HepG2 (cell line): Measurements from ENCODE around the gene SMPD1. TPM values are rescaled to one million over a fixed set of nuclear protein-coding genes. Genes with fewer than 3 reads are reported as not detected.

ENCODE experiments used
- ATAC-seq: fragments of 200-7000 bp; cut with Tn5 transposase; 3 replicates; pipeline ENCODE4 v1.9.1; 2020; ENCODE audit warnings: mild to moderate bottlenecking, moderate library complexity
- BruUV-seq: library from RNA; stranded (reverse); fragments of 400-500 nt; replicated peaks from 2 replicates; lab custom pipeline; 2021; lab: Mats Ljungman, UMichigan
- CTCF ChIA-PET: fragments of 300-600 bp; formaldehyde crosslinking; extraction: SDS; loops from one replicate; lab custom pipeline; 2021; ENCODE audit warnings: low total read pairs, inconsistent platforms, low intra/inter-chr PET ratio; lab: Yijun Ruan, JAX
- POLR2A ChIA-PET: fragments of 350-600 bp; sonication (Branson Sonifier 250); formaldehyde crosslinking; loops from one replicate; lab custom pipeline; 2020; ENCODE audit warnings: antibody characterized with exemption, inconsistent platforms; lab: Yijun Ruan, JAX
- DNase-seq: peaks from one replicate; pipeline ENCODE4 v3.0.0-alpha.2; 2015; ENCODE audit warnings: low spot score
- FAIRE-seq: peaks from 3 replicates; lab custom pipeline; 2011; peaks lifted over from hg19 to GRCh38; lab: Jason Lieb, UNC
- H2AFZ ChIP-seq: one replicate; pipeline ENCODE4 v1.6.1; 2011; ENCODE audit warnings: low read length, inconsistent platforms
- H3K27ac ChIP-seq: fragments of 300-600 bp; 3 replicates; pipeline ENCODE4 v1.8.0; 2011; ENCODE audit warnings: mixed run types, mild to moderate bottlenecking, mixed read lengths, low read length, inconsistent platforms; ENCODE audit not compliant: insufficient read depth; ENCODE audit errors: extremely low read length
- H3K27me3 ChIP-seq, 2 experiments: fragments of 200-600 bp in 1 of 2; 2 replicates in 1 of 2; 3 replicates in 1 of 2; pipeline versions ENCODE4 v1.6.0 to v1.8.0; 2011; ENCODE audit warnings: low read length in 2 of 2, mild to moderate bottlenecking in 2 of 2, moderate library complexity in 2 of 2, inconsistent platforms in 1 of 2; ENCODE audit not compliant: insufficient read depth in 2 of 2, control insufficient read depth in 1 of 2
- H3K36me3 ChIP-seq, 2 experiments: fragments of 200-600 bp in 1 of 2; replicated peaks in 1 of 2; 2 replicates in 1 of 2; 3 replicates in 1 of 2; pipeline versions ENCODE4 v1.5.1 to v1.8.0; 2011; ENCODE audit warnings: low read length in 2 of 2, inconsistent platforms in 1 of 2; ENCODE audit not compliant: insufficient read depth in 2 of 2, control insufficient read depth in 1 of 2
- H3K4me1 ChIP-seq: 2 replicates; pipeline ENCODE4 v1.5.1; 2012; ENCODE audit warnings: low read length, inconsistent platforms; ENCODE audit not compliant: insufficient read depth
- H3K4me2 ChIP-seq: 2 replicates; pipeline ENCODE4 v1.6.0; 2011; ENCODE audit warnings: low read depth, low read length, inconsistent platforms
- H3K4me3 ChIP-seq, 3 experiments: fragments of 200-600 bp in 1 of 3; sonication (generic), shearing (Covaris generic) in 1 of 3; replicated peaks in 1 of 3; 2 replicates each; pipeline ENCODE4 v1.5.1; 2011 to 2016; ENCODE audit warnings: low read length in 3 of 3, inconsistent platforms in 2 of 3, low read depth in 2 of 3, mild to moderate bottlenecking in 2 of 3, control low read depth in 1 of 3, mixed read lengths in 1 of 3; ENCODE audit not compliant: insufficient read depth in 1 of 3
- H3K79me2 ChIP-seq: one replicate; pipeline ENCODE4 v1.6.1; 2011; ENCODE audit warnings: low read length, inconsistent platforms; ENCODE audit not compliant: insufficient read depth
- H3K9ac ChIP-seq: 2 replicates; pipeline ENCODE4 v1.6.0; 2011; ENCODE audit warnings: mild to moderate bottlenecking, low read depth, low read length, inconsistent platforms; ENCODE audit not compliant: insufficient read depth
- H3K9me3 ChIP-seq: 2 replicates; pipeline ENCODE4 v1.5.1; 2012; ENCODE audit warnings: mild to moderate bottlenecking, low read length
- H4K20me1 ChIP-seq: 2 replicates; pipeline ENCODE4 v1.6.0; 2011; ENCODE audit warnings: inconsistent platforms, mild to moderate bottlenecking, low read length, moderate library complexity; ENCODE audit not compliant: insufficient read depth
- ETV5 ChIP-seq: IDR thresholded peaks from 2 replicates; pipeline ENCODE4 v1.6.1; 2018; ENCODE audit warnings: missing biosample characterization, missing genetic modification reagents, inconsistent platforms, borderline replicate concordance
- HDAC1 ChIP-seq: sonication (generic); formaldehyde crosslinking; IDR thresholded peaks from 2 replicates; pipeline ENCODE4 v1.5.1; 2020; ENCODE audit warnings: mild to moderate bottlenecking, missing genetic modification reagents
- NCOA2 ChIP-seq: sonication (generic); formaldehyde crosslinking; IDR thresholded peaks from 2 replicates; pipeline ENCODE4 v1.8.0; 2022; ENCODE audit warnings: inconsistent platforms
- SAP130 ChIP-seq: IDR thresholded peaks from 2 replicates; pipeline ENCODE4 v1.6.1; 2016; ENCODE audit warnings: low read depth
- ZNF567 ChIP-seq: sonication (generic); formaldehyde crosslinking; IDR thresholded peaks from 2 replicates; pipeline ENCODE4 v1.8.1; 2023; ENCODE audit warnings: mild to moderate bottlenecking, missing genetic modification reagents, borderline replicate concordance
- ZNF709 ChIP-seq: sonication (generic); formaldehyde crosslinking; IDR thresholded peaks from 2 replicates; pipeline ENCODE4 v1.5.0; 2020; ENCODE audit warnings: mild to moderate bottlenecking, missing genetic modification reagents
- WGBS: methylation state at CpG from one replicate; pipeline ENCODE4 v1.1.6; 2017; ENCODE audit warnings: low lambda C conversion rate; 5-methylcytosine and 5-hydroxymethylcytosine counted together
- in situ Hi-C: cut with HindIII; loops from 2 replicates; pipeline ENCODE4 v1.10.0; 2017; ENCODE audit warnings: low pct_unique_long_range_greater_than_20kb; ENCODE audit not compliant: extremely low pct_ligation_motif_present
- intact Hi-C: fragments of 100-400 bp; cut with micrococcal nuclease; formaldehyde crosslinking; loops from one replicate; pipeline ENCODE4 v1.10.0; 2022; ENCODE audit not compliant: unreplicated experiment
- polyA plus RNA-seq, 8 experiments: library from polyadenylated mRNA; depleted of rRNA in 3 of 8; stranded (reverse) in 7 of 8; unstranded in 1 of 8; fragments of >200 nt; fragmentation: Illumina TruSeq in 4 of 8; extraction: Trizol in 4 of 8; gene quantifications; 2 replicates each; pipeline versions ENCODE4 v1.2.1 to v1.2.3, GENCODE V29; 2011 to 2016; ENCODE audit warnings: low read depth in 4 of 8, missing spikeins in 1 of 8, mixed read lengths in 1 of 8; ENCODE audit not compliant: insufficient read depth in 1 of 8
- total RNA-seq, 5 experiments: library from RNA; depleted of rRNA; stranded (reverse); fragments of >200 nt; fragmentation: Illumina TruSeq; extraction: Trizol; gene quantifications; 2 replicates each; pipeline ENCODE4 v1.2.3, GENCODE V29; 2016; ENCODE audit warnings: low read depth in 1 of 5
- TF ChIP-seq, protein P1 (sequence below): sonication (generic); formaldehyde crosslinking; IDR thresholded peaks from 2 replicates; pipeline ENCODE4 v1.4.0; 2020; ENCODE audit warnings: missing genetic modification reagents, mild to moderate bottlenecking, borderline replicate concordance
- TF ChIP-seq, protein P2 (sequence below), 2 experiments: fragments of 450-650 bp in 1 of 2; sonication (generic) in 1 of 2; formaldehyde crosslinking; IDR thresholded peaks; 2 replicates each; pipeline versions ENCODE4 v1.5.0 to v1.8.0; 2020 to 2022; ENCODE audit warnings: mild to moderate bottlenecking in 1 of 2, missing genetic modification reagents in 1 of 2
- TF ChIP-seq, protein P3 (sequence below): sonication (generic); formaldehyde crosslinking; IDR thresholded peaks from 2 replicates; pipeline ENCODE4 v1.5.0; 2020; ENCODE audit warnings: mild to moderate bottlenecking, missing genetic modification reagents, borderline replicate concordance

The SMPD1 gene
- total and polyA plus RNA-seq, 2 of the 13 experiments (the other 11 are each of a cell fraction or from before 2014, with no cell fraction given), result 6.3 to 8.4 TPM

DNA sequence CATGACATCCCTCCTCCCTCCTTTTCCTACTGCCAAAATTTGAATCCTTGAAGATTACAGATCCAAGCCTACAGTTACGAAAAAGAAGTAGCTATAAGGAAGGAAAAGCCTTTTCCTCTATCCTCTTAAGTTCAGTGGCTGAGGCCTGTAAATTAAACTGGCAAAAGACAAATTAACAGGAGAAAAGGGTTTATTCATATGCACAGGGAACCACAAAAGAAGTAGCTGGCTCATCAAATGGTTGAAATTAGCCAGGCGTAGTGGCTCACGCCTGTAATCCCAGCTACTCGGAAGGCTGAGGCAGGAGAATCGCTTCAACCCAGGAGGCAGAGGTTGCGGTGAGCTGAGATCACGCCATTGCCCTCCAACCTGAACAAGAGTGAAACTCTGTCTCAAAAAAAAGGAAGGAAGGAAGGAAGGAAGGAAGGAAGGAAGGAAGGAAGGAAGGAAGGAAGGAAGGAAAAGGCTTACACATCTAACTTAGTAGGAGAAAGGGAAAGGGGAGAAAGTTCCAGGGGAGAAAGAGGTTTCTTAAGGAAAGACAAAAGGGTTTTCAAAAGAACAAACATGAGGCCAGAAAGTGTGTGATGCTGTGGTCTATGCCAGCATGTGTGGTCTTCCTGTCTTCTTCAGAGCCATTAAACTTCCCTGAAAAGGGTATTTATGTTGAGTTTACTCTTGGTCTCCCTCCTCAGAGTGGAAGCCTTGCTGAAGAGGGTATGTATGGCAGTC lies 5.1 kb upstream of the SMPD1 start:
- no peak for FAIRE-seq

DNA sequence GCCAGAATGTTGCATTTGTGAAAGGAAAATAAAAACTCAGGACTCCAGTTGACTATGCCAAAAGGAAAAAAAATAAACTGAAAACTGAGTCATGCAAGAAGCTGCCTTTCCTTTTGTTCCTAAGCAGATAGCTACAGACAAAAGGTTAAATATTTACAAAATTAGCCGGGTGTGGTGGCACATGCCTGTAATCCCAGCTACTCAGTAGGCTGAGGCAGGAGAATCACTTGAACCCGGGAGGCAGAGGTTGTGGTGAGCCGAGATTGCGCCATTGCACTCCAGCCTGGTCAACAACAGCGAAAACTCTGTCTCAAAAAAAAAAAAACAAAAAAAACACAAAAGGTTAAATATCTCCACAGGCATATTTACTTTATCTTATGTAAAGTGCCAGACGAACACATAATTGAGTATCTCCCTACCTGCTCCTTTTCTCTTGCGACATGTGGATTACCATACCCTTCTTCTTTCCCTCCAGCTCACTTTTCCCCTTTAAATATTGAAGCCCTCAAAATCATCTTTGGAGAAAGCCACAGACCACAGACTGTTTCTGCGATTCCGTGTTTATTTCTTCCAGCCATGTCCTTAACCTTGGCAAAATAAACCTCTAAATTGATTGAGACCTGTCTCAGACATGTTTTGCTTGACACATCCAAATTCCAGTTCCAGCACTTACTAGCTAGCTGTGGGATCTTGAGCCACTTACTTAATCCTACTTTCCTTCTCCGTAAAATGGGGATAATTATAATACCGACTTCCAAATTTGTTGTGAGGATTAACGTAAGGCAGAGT lies 2.3 kb upstream of the SMPD1 start:
- no peak for FAIRE-seq
- Histone ChIP-seq H3K9ac (no peak overlapping the region), H3K79me2 (no peaks in the 10 kb centered on the region), H3K36me3 (no peaks in the 10 kb centered on the region), H3K4me2 (peak overlapping the region; percentile 21), H4K20me1 (no peaks in the 10 kb centered on the region), H3K9me3 (no peaks in the 10 kb centered on the region), H3K27me3 (peaks cover 0 to 1% of the 10 kb centered on the region in 2 experiments; a peak in 4 of 5 replicates), H3K4me3 (no peak overlapping the region), H2AFZ (no peak overlapping the region), H3K4me1 (peaks cover 36% of the 10 kb centered on the region), H3K27ac (no peak overlapping the region)
- BruUV-seq, result no TSS peak
- peak; percentile 51 for DNase-seq
- intact Hi-C loops (loop anchor here (5.0 to 10.0 kb wide), 2 partner anchors 94 to 297 kb away; partner anchors contain the start of genes ARFIP2, MRPL17 and TIMM10B), in situ Hi-C loops (loop anchor here (10.0 kb wide), 1 partner anchor 117 kb away; no protein-coding TSS in a partner anchor)
- POLR2A ChIA-PET, result interaction anchor here (0.6 to 2.4 kb wide), 7 partner anchors 11 to 231 kb away, joined by 3 to 18 read pairs (median 5); partner anchors contain the start of genes APBB1, ARFIP2, HPX and TIMM10B
- 10% methylated on average over 12 of the region's 12 CpGs for WGBS
- CTCF ChIA-PET, result no interaction called here
- ATAC-seq, result no peak
- TF ChIP-seq NCOA2 (CRISPR knock-in tag) (0 out of 2 replicates have a peak, but pooled peaks have one; percentile 36), SAP130 (CRISPR knock-in tag) (0 out of 2 replicates have a peak, but pooled peaks have one; percentile 34)
- TF ChIP-seq, protein P1, sequence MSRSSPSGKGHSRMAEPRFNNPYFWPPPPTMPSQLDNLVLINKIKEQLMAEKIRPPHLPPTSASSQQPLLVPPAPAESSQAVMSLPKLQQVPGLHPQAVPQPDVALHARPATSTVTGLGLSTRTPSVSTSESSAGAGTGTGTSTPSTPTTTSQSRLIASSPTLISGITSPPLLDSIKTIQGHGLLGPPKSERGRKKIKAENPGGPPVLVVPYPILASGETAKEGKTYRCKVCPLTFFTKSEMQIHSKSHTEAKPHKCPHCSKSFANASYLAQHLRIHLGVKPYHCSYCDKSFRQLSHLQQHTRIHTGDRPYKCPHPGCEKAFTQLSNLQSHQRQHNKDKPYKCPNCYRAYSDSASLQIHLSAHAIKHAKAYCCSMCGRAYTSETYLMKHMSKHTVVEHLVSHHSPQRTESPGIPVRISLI (CRISPR knock-in tag), result peak; percentile 90
- TF ChIP-seq, protein P2, sequence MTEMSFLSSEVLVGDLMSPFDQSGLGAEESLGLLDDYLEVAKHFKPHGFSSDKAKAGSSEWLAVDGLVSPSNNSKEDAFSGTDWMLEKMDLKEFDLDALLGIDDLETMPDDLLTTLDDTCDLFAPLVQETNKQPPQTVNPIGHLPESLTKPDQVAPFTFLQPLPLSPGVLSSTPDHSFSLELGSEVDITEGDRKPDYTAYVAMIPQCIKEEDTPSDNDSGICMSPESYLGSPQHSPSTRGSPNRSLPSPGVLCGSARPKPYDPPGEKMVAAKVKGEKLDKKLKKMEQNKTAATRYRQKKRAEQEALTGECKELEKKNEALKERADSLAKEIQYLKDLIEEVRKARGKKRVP (CRISPR knock-in tag; IDR thresholded peaks at IDR 0.05), result peak in 1 of 2 experiments; percentile 64; a peak in 2 of 4 replicates
- TF ChIP-seq, protein P3, sequence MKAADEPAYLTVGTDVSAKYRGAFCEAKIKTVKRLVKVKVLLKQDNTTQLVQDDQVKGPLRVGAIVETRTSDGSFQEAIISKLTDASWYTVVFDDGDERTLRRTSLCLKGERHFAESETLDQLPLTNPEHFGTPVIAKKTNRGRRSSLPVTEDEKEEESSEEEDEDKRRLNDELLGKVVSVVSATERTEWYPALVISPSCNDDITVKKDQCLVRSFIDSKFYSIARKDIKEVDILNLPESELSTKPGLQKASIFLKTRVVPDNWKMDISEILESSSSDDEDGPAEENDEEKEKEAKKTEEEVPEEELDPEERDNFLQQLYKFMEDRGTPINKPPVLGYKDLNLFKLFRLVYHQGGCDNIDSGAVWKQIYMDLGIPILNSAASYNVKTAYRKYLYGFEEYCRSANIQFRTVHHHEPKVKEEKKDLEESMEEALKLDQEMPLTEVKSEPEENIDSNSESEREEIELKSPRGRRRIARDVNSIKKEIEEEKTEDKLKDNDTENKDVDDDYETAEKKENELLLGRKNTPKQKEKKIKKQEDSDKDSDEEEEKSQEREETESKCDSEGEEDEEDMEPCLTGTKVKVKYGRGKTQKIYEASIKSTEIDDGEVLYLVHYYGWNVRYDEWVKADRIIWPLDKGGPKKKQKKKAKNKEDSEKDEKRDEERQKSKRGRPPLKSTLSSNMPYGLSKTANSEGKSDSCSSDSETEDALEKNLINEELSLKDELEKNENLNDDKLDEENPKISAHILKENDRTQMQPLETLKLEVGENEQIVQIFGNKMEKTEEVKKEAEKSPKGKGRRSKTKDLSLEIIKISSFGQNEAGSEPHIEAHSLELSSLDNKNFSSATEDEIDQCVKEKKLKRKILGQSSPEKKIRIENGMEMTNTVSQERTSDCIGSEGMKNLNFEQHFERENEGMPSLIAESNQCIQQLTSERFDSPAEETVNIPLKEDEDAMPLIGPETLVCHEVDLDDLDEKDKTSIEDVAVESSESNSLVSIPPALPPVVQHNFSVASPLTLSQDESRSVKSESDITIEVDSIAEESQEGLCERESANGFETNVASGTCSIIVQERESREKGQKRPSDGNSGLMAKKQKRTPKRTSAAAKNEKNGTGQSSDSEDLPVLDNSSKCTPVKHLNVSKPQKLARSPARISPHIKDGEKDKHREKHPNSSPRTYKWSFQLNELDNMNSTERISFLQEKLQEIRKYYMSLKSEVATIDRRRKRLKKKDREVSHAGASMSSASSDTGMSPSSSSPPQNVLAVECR (CRISPR knock-in tag), result peak; percentile 29; the same call in 1 of the 2 replicates

More for the DNA sequence above, 5.1 kb upstream of the SMPD1 start:
- Histone ChIP-seq H3K4me3 (no peak overlapping the region), H3K4me1 (peaks cover 29% of the 10 kb centered on the region), H3K9me3 (no peaks in the 10 kb centered on the region), H3K79me2 (no peaks in the 10 kb centered on the region), H4K20me1 (no peaks in the 10 kb centered on the region), H3K36me3 (no peaks in the 10 kb centered on the region), H3K9ac (no peak overlapping the region), H3K27ac (no peak overlapping the region), H3K27me3 (peaks cover 1% of the 10 kb centered on the region in 2 experiments; a peak in 4 of 5 replicates), H2AFZ (no peak overlapping the region), H3K4me2 (no peak overlapping the region)
- WGBS, result 80% methylated on average over 7 of the region's 7 CpGs
- DNase-seq (no peak), ATAC-seq (no peak)
- ChIA-PET CTCF (no interaction called here), POLR2A (interaction anchor here (1.7 kb wide), 1 partner anchor 56 kb away, joined by 4 read pairs; the partner anchor contains the start of gene HPX)
- intact Hi-C loops, result loop anchor here (5.0 to 10.0 kb wide), 2 partner anchors 97 to 300 kb away; partner anchors contain the start of genes ARFIP2, MRPL17 and TIMM10B
- no TSS peak for BruUV-seq
- TF ChIP-seq ETV5 (CRISPR knock-in tag) (no peak), ZNF567 (CRISPR knock-in tag) (no peak), HDAC1 (no peak), ZNF709 (CRISPR knock-in tag) (no peak)
- in situ Hi-C loops, result loop anchor here (10.0 kb wide), 1 partner anchor 120 kb away; no protein-coding TSS in a partner anchor
